Thyroid gland (tissue), 4 donors: ENCODE results near the gene CKMT2. TPM values are rescaled to one million over a fixed set of nuclear protein-coding genes. Genes with fewer than 3 reads are reported as not detected.

Experiments used
- DNase-seq, 2 donors: peaks; one replicate each; pipeline ENCODE4 v3.0.0-alpha.2; 2019
- H3K27ac ChIP-seq, 3 donors: fragments of 200-600 bp; sonication (generic); 1 replicate in 2 of 3; 2 replicates in 1 of 3; pipeline ENCODE4 v1.5.1; 2016 to 2019; ENCODE audit warnings: mild to moderate bottlenecking in 1 of 3, moderate library complexity in 1 of 3
- H3K27me3 ChIP-seq: fragments of 200-600 bp; sonication (generic); one replicate; pipeline ENCODE4 v1.5.1; 2019
- H3K36me3 ChIP-seq, 2 donors: fragments of 200-600 bp; sonication (generic); one replicate each; pipeline ENCODE4 v1.5.1; 2016 to 2019
- H3K4me1 ChIP-seq, 2 donors: fragments of 200-600 bp; sonication (generic); one replicate each; pipeline ENCODE4 v1.5.1; 2017 to 2019
- H3K4me3 ChIP-seq, 3 donors: fragments of 200-600 bp; sonication (generic); replicated peaks in 1 of 3; 1 replicate in 2 of 3; 2 replicates in 1 of 3; pipeline ENCODE4 v1.5.1; 2016; ENCODE audit warnings: mild to moderate bottlenecking in 1 of 3
- H3K9me3 ChIP-seq: fragments of 200-600 bp; sonication (generic); one replicate; pipeline ENCODE4 v1.5.1; 2017
- POLR2A ChIP-seq, 2 donors: fragments of 450-650 bp; IDR thresholded peaks; one replicate each; pipeline ENCODE4 v1.6.1; 2017; ENCODE audit warnings: antibody characterized with exemption in 2 of 2, mild to moderate bottlenecking in 2 of 2, moderate library complexity in 1 of 2
- WGBS, 2 donors: methylation state at CpG; one replicate each; pipeline ENCODE4 v1.1.5; 2017; 5-methylcytosine and 5-hydroxymethylcytosine counted together
- intact Hi-C: fragments of 100-400 bp; cut with DNase I; formaldehyde crosslinking; loops from one replicate; pipeline ENCODE4 v1.15.1; 2023
- total RNA-seq, 4 donors: library from RNA; depleted of rRNA; stranded (reverse); fragments of >200 nt; gene quantifications; one replicate each; pipeline ENCODE4 v1.2.3, GENCODE V29; 2016
- TF ChIP-seq, protein P1 (sequence below), 6 experiments: fragments of 200-600 bp in 3 of 6; fragments of 450-650 bp in 3 of 6; sonication (generic) in 3 of 6; IDR thresholded peaks; one replicate each; pipeline ENCODE4 v1.5.1; 2016 to 2019; ENCODE audit warnings: antibody characterized with exemption in 6 of 6, mild to moderate bottlenecking in 2 of 6, inconsistent platforms in 1 of 6, moderate library complexity in 1 of 6

CKMT2 gene
- total RNA-seq, result 10 to 100 TPM in 2 of 4 donors, 1 to 10 TPM in 2; 1.7 to 24.4 (median 16.1) TPM

DNA sequence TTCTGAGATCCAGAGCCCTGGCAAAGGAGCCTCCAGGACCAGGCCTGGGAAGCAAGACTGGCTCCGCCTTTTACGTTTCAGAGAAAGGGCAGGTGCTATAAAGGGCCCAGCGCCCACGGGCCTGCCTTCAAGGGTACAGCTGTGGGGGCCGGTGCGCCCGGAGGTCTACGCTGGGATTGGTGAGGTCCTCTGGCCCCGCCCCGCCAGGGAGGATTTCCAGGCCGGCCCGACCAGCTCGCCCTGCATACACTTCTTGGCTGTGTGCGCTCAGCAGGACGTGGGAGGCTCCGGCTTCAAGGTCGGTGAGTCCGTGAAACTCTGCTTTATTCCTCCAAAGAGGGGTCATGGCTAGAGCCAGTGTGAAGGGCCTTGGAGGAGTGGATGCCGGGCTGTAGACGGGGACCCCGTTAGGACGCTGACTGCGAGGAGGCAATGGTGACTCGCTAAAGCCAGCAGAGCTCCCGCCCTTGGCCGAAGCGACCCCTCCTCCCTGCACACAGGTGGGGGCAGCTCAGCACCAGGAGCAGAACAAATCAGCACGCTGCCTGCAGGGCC, at the start of gene CKMT2:
Gene CKMT2 (plus strand): TSS at position 243 of the 555 bp plus-strand sequence. CDS start 17,811 bp downstream, outside the sequence.
- no peaks in the 10 kb centered on the region for H3K36me3 ChIP-seq
- peak; percentile 91 to 94 for DNase-seq
- no peaks in the 10 kb centered on the region for H3K27me3 ChIP-seq
- peak within 1 kb of the TSS; percentile 41 to 54 (median 49) for H3K27ac ChIP-seq
- H3K4me1 ChIP-seq, result peaks cover 15 to 34% of the 10 kb centered on the region in 2 donors
- H3K9me3 ChIP-seq, result no peaks in the 10 kb centered on the region
- 1 to 7% methylated on average over 22 to 23 of the region's 28 CpGs for WGBS, 2 donors
- TF ChIP-seq, protein P1, sequence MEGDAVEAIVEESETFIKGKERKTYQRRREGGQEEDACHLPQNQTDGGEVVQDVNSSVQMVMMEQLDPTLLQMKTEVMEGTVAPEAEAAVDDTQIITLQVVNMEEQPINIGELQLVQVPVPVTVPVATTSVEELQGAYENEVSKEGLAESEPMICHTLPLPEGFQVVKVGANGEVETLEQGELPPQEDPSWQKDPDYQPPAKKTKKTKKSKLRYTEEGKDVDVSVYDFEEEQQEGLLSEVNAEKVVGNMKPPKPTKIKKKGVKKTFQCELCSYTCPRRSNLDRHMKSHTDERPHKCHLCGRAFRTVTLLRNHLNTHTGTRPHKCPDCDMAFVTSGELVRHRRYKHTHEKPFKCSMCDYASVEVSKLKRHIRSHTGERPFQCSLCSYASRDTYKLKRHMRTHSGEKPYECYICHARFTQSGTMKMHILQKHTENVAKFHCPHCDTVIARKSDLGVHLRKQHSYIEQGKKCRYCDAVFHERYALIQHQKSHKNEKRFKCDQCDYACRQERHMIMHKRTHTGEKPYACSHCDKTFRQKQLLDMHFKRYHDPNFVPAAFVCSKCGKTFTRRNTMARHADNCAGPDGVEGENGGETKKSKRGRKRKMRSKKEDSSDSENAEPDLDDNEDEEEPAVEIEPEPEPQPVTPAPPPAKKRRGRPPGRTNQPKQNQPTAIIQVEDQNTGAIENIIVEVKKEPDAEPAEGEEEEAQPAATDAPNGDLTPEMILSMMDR (IDR thresholded peaks at IDR 0.05), result no peak
- peak in 1 of 2 donors; percentile 87 for TF ChIP-seq POLR2A (IDR thresholded peaks at IDR 0.05)
- H3K4me3 ChIP-seq, result peak within 1 kb of the TSS in 2 of 3 donors; percentile 31 to 36
- intact Hi-C loops, result loop anchor here (10.0 kb wide), 1 partner anchor 62 kb away; no protein-coding TSS in a partner anchor

DNA sequence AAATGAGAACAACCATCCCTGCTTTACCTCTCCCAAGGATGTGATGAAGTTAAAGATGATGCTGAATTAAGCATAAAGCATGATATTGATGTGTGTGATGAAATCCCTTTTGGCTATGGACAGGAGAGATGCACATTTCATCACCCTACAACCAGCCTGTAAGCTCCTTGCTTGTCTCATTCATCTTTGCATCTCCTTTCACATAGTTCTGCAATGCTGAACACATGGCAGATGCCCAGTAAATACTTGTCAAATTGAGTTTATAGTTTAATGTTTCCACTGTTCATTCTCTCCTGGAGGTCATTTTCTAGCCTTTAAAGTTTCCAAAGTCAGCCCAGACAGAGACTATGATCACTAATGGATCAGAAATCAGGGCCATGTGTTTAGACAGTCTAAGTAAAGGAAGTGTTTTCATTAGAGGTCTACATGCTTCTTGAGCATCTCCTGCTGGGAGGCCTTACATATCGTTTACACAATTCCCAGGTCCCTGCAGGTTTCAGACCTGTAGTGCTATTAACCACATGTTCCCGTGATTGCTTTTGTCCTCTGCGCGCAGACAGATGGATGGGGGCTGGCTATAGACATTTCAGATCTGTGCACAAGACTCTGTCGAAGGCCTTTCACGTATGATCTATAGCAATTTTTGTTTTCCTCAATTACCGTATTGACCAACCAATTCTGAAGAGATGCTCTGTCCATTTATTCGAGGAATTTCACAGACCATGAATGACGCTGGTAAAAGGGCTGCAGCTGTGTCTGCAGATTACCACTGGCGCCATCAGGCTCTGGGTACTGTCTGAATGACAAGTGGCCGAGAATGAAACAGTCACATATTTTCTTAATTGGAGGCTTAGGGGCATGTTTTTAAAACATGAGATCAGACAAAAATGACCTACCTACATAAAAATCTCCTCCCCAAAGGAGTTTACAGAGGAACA, 49.0 kb upstream of the CKMT2 start:
- no peak overlapping the region for H3K27ac ChIP-seq
- intact Hi-C loops, result no loop called here
- no peak for DNase-seq
- H3K4me3 ChIP-seq, result no peak overlapping the region
- 83 to 86% methylated on average over 11 of the region's 11 CpGs for WGBS, 2 donors
- peaks cover 0 to 3% of the 10 kb centered on the region in 2 donors for H3K4me1 ChIP-seq
- no peaks in the 10 kb centered on the region for H3K27me3 ChIP-seq
- TF ChIP-seq, protein P1 (IDR thresholded peaks at IDR 0.05), result no peak
- no peak for TF ChIP-seq POLR2A (IDR thresholded peaks at IDR 0.05)
- H3K9me3 ChIP-seq, result no peaks in the 10 kb centered on the region
- no peaks in the 10 kb centered on the region for H3K36me3 ChIP-seq

DNA sequence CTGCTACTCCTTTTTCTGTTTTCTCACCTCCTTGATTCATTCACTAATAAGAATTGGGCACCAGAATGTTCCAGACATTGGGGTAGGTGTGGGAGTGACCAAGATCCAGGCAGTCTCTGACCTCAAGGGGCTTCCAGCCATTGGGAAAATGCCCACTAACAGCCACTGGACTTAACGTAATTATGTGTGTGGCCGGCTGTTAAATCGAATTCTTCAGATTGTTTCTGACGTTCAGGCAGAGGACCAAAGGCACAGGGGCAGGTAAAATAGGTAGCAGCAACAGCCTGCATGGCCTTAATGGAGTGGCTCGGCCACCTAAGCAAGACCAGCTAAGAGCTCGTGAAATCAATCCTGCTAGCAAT, 48.4 kb upstream of the CKMT2 start:
- Histone ChIP-seq H3K27ac (no peak overlapping the region), H3K4me1 (peaks cover 0 to 3% of the 10 kb centered on the region in 2 donors), H3K4me3 (no peak overlapping the region), H3K27me3 (no peaks in the 10 kb centered on the region), H3K9me3 (no peaks in the 10 kb centered on the region), H3K36me3 (no peaks in the 10 kb centered on the region)
- no peak for DNase-seq
- 85 to 95% methylated on average over 6 of the region's 6 CpGs for WGBS, 2 donors
- intact Hi-C loops, result no loop called here
- TF ChIP-seq POLR2A (IDR thresholded peaks at IDR 0.05), result no peak

DNA sequence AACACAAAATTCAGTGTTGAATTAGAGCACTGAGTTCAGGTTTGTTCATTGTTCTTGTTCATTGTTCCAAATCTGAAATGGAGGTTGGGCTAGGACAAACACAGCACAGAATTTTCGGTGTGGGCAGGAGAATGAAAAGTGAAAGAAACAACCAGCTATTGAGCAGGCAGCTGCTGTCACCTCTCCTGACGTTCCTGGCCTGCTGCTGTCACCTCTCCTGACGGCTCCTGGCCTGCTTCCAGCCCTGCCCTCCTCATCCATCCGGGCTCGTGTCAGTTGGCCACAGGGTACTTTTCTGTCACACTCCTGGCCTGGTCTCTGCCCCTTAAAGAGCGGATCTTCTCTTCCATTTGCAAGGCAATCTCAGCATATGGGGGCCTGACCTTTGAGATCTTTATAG, 45.2 kb upstream of the CKMT2 start:
- H3K4me3 ChIP-seq, result no peak overlapping the region
- H3K27ac ChIP-seq, result peak overlapping the region in 1 of 3 donors; percentile 40
- 28 to 29% methylated on average over 6 of the region's 6 CpGs for WGBS, 2 donors
- H3K27me3 ChIP-seq, result no peaks in the 10 kb centered on the region
- no peak for TF ChIP-seq POLR2A (IDR thresholded peaks at IDR 0.05)
- TF ChIP-seq, protein P1 (IDR thresholded peaks at IDR 0.05), result no peak
- no peaks in the 10 kb centered on the region for H3K9me3 ChIP-seq
- H3K36me3 ChIP-seq, result no peaks in the 10 kb centered on the region
- peaks cover 0 to 3% of the 10 kb centered on the region in 2 donors for H3K4me1 ChIP-seq
- peak; percentile 32 to 72 for DNase-seq
- intact Hi-C loops, result no loop called here

DNA sequence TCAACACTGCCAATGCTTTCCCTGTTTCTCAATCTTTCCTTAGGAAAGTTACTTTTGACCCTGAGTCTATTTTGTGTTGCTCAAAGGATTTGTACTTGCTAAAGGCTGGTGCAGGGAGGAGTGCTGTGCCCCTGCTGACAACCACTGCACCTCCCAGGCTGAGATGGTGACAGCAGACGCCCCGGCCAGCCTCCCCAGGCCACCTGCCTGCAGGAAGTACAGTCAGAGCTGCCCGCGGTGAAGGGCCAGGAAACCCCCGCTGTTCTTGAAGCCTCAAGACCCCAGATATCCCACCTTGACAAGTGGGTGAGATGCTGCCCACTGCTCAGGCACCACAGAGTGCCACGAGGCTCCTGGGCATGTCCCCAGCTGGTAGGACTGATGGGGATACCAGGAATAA, 44.2 kb upstream of the CKMT2 start:
- Histone ChIP-seq H3K4me1 (peaks cover 0 to 3% of the 10 kb centered on the region in 2 donors), H3K27me3 (no peaks in the 10 kb centered on the region), H3K4me3 (no peak overlapping the region), H3K9me3 (no peaks in the 10 kb centered on the region), H3K27ac (no peak overlapping the region), H3K36me3 (no peaks in the 10 kb centered on the region)
- TF ChIP-seq, protein P1 (IDR thresholded peaks at IDR 0.05), result no peak
- TF ChIP-seq POLR2A (IDR thresholded peaks at IDR 0.05), result no peak
- intact Hi-C loops, result no loop called here
- DNase-seq, result no peak
- WGBS, 2 donors, result 70 to 82% methylated on average over 6 of the region's 6 CpGs
